ENCODE data around the gene FOSL1. TPM values are rescaled to one million over a fixed set of nuclear protein-coding genes. Genes with fewer than 3 reads are reported as not detected.

FOSL1 gene
- polyA plus RNA-seq, 1 donor: 0.15 TPM

GRCh38 chr11:65937766-65938165 is 37.6 kb upstream of the FOSL1 start:
- Histone ChIP-seq H3K36me3 (ENCODE audit: control insufficient read depth, insufficient read depth, low read length) (no peaks in the 10 kb centered on the region), H3K9me3 (ENCODE audit: control insufficient read depth, low read depth, low read length) (no peaks in the 10 kb centered on the region), H3K4me1 (ENCODE audit: control insufficient read depth, insufficient read depth, low read length) (no peaks in the 10 kb centered on the region), H3K4me3 (ENCODE audit: low read length) (no peak overlapping the region), H3K27me3 (ENCODE audit: control insufficient read depth, insufficient read depth, low read length) (peaks cover 7% of the 10 kb centered on the region), H3K27ac (ENCODE audit: low read length) (no peak overlapping the region)
- 83% methylated on average over 2 of the region's 4 CpGs for WGBS (ENCODE audit: insufficient coverage, low lambda C conversion rate)
- no peak for DNase-seq

- WGBS (ENCODE audit: insufficient coverage, low lambda C conversion rate): 67% methylated on average over 3 of the region's 4 CpGs
- no peak overlapping the region for H3K4me3 ChIP-seq (ENCODE audit: low read length)
- no peaks in the 10 kb centered on the region for H3K9me3 ChIP-seq (ENCODE audit: control insufficient read depth, low read depth, low read length)
- no peak overlapping the region for H3K27ac ChIP-seq (ENCODE audit: low read length)
- no peak for DNase-seq
- no peaks in the 10 kb centered on the region for H3K4me1 ChIP-seq (ENCODE audit: control insufficient read depth, insufficient read depth, low read length)
- no peaks in the 10 kb centered on the region for H3K36me3 ChIP-seq (ENCODE audit: control insufficient read depth, insufficient read depth, low read length)
- H3K27me3 ChIP-seq (ENCODE audit: control insufficient read depth, insufficient read depth, low read length): peaks cover 10% of the 10 kb centered on the region
These were observed 33.8 kb upstream of the FOSL1 start for GRCh38 chr11:65934014-65934413.

GRCh38 chr11:65932558-65932919 is 32.4 kb upstream of the FOSL1 start:
- Histone ChIP-seq H3K4me3 (ENCODE audit: low read length) (no peak overlapping the region), H3K4me1 (ENCODE audit: control insufficient read depth, insufficient read depth, low read length) (no peaks in the 10 kb centered on the region), H3K27ac (ENCODE audit: low read length) (no peak overlapping the region), H3K36me3 (ENCODE audit: control insufficient read depth, insufficient read depth, low read length) (no peaks in the 10 kb centered on the region), H3K27me3 (ENCODE audit: control insufficient read depth, insufficient read depth, low read length) (peaks cover 10% of the 10 kb centered on the region), H3K9me3 (ENCODE audit: control insufficient read depth, low read depth, low read length) (no peaks in the 10 kb centered on the region)
- 57% methylated on average over 1 of the region's 9 CpGs for WGBS (ENCODE audit: insufficient coverage, low lambda C conversion rate)
- no peak for DNase-seq

GRCh38 chr11:65931773-65932557 is 31.8 kb upstream of the FOSL1 start:
- H3K9me3 ChIP-seq (ENCODE audit: control insufficient read depth, low read depth, low read length): no peaks in the 10 kb centered on the region
- H3K27ac ChIP-seq (ENCODE audit: low read length): no peak overlapping the region
- no peaks in the 10 kb centered on the region for H3K4me1 ChIP-seq (ENCODE audit: control insufficient read depth, insufficient read depth, low read length)
- DNase-seq: no peak
- H3K4me3 ChIP-seq (ENCODE audit: low read length): no peak overlapping the region
- no peaks in the 10 kb centered on the region for H3K36me3 ChIP-seq (ENCODE audit: control insufficient read depth, insufficient read depth, low read length)
- H3K27me3 ChIP-seq (ENCODE audit: control insufficient read depth, insufficient read depth, low read length): peaks cover 10% of the 10 kb centered on the region
- WGBS (ENCODE audit: insufficient coverage, low lambda C conversion rate): no CpG with 5 or more reads among the region's 13 CpGs

GRCh38 chr11:65928667-65929066 is 28.5 kb upstream of the FOSL1 start:
- DNase-seq: no peak
- no peak overlapping the region for H3K27ac ChIP-seq (ENCODE audit: low read length)
- peaks cover 10% of the 10 kb centered on the region for H3K27me3 ChIP-seq (ENCODE audit: control insufficient read depth, insufficient read depth, low read length)
- WGBS (ENCODE audit: insufficient coverage, low lambda C conversion rate): 87% methylated on average over 3 of the region's 6 CpGs
- no peak overlapping the region for H3K4me3 ChIP-seq (ENCODE audit: low read length)
- H3K4me1 ChIP-seq (ENCODE audit: control insufficient read depth, insufficient read depth, low read length): no peaks in the 10 kb centered on the region
- H3K9me3 ChIP-seq (ENCODE audit: control insufficient read depth, low read depth, low read length): no peaks in the 10 kb centered on the region
- H3K36me3 ChIP-seq (ENCODE audit: control insufficient read depth, insufficient read depth, low read length): no peaks in the 10 kb centered on the region

- Histone ChIP-seq H3K27me3 (ENCODE audit: control insufficient read depth, insufficient read depth, low read length) (peaks cover 10% of the 10 kb centered on the region), H3K4me3 (ENCODE audit: low read length) (no peak overlapping the region), H3K9me3 (ENCODE audit: control insufficient read depth, low read depth, low read length) (no peaks in the 10 kb centered on the region), H3K4me1 (ENCODE audit: control insufficient read depth, insufficient read depth, low read length) (no peaks in the 10 kb centered on the region), H3K36me3 (ENCODE audit: control insufficient read depth, insufficient read depth, low read length) (peaks cover under 1% of the 10 kb centered on the region), H3K27ac (ENCODE audit: low read length) (no peak overlapping the region)
- WGBS (ENCODE audit: insufficient coverage, low lambda C conversion rate): no CpG with 5 or more reads among the region's 9 CpGs
- peak in 1 of 2 donors; percentile 27 for DNase-seq
These were observed 27.8 kb upstream of the FOSL1 start for GRCh38 chr11:65927904-65928397.

DNA sequence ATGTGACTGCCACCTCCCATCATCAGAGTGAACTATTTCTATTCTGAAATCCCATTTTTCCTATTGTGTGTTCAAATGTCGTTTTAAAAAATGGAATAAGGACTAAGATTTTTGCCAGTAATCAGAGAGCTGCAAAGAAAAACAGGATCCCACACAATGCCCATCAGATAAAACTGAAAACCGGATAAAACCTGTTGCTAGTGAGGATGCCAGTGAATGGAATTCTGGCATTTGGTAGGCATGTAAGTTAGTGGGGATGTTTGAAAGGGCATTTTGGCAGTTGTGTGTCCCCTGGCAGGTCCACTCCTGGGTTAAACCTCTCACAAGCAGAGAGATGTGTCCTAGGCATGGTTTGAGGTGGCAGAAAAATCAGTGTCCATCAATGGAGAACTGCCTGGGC is 25.2 kb upstream of the FOSL1 start:
- peaks cover 6% of the 10 kb centered on the region for H3K4me1 ChIP-seq (ENCODE audit: control insufficient read depth, insufficient read depth, low read length)
- WGBS (ENCODE audit: insufficient coverage, low lambda C conversion rate): no CpG with 5 or more reads among the region's 2 CpGs

DNA sequence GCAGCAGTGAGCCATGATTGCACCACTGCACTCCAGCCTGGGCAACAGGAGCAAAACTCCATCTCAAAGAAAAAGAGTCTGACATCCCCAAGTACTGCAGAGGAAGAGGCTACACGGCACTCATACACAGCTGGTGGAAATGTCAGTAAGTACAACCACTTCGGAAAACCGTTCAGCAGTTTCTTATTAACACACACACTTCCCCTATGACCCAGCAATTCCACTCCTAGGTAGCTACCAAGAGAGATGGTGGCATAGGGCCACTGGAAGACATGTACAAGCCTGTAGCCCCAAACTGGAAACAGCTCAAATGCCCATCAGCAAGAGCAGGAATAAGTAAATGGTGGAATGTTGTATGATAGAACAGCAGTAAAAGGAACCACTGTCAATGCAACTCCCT is 22.4 kb upstream of the FOSL1 start:
- no peak for DNase-seq
- Histone ChIP-seq H3K36me3 (ENCODE audit: control insufficient read depth, insufficient read depth, low read length) (peaks cover 16% of the 10 kb centered on the region), H3K27me3 (ENCODE audit: control insufficient read depth, insufficient read depth, low read length) (no peaks in the 10 kb centered on the region), H3K4me3 (ENCODE audit: low read length) (no peak overlapping the region), H3K4me1 (ENCODE audit: control insufficient read depth, insufficient read depth, low read length) (peaks cover 16% of the 10 kb centered on the region), H3K27ac (ENCODE audit: low read length) (no peak overlapping the region), H3K9me3 (ENCODE audit: control insufficient read depth, low read depth, low read length) (peaks cover 5% of the 10 kb centered on the region)
- no CpG with 5 or more reads among the region's 3 CpGs for WGBS (ENCODE audit: insufficient coverage, low lambda C conversion rate)

More for the DNA sequence above, 25.2 kb upstream of the FOSL1 start:
- Histone ChIP-seq H3K4me3 (ENCODE audit: low read length) (no peak overlapping the region), H3K9me3 (ENCODE audit: control insufficient read depth, low read depth, low read length) (no peaks in the 10 kb centered on the region), H3K36me3 (ENCODE audit: control insufficient read depth, insufficient read depth, low read length) (peaks cover 16% of the 10 kb centered on the region), H3K27me3 (ENCODE audit: control insufficient read depth, insufficient read depth, low read length) (no peaks in the 10 kb centered on the region), H3K27ac (ENCODE audit: low read length) (no peak overlapping the region)
- DNase-seq: no peak

GRCh38 chr11:65921876-65922275 is 21.7 kb upstream of the FOSL1 start:
- H3K4me1 ChIP-seq (ENCODE audit: control insufficient read depth, insufficient read depth, low read length): peaks cover 20% of the 10 kb centered on the region
- peaks cover 5% of the 10 kb centered on the region for H3K9me3 ChIP-seq (ENCODE audit: control insufficient read depth, low read depth, low read length)
- peaks cover 19% of the 10 kb centered on the region for H3K36me3 ChIP-seq (ENCODE audit: control insufficient read depth, insufficient read depth, low read length)
- no peak overlapping the region for H3K4me3 ChIP-seq (ENCODE audit: low read length)
- H3K27ac ChIP-seq (ENCODE audit: low read length): no peak overlapping the region
- H3K27me3 ChIP-seq (ENCODE audit: control insufficient read depth, insufficient read depth, low read length): no peaks in the 10 kb centered on the region
- DNase-seq: no peak
- WGBS (ENCODE audit: insufficient coverage, low lambda C conversion rate): no CpG with 5 or more reads among the region's 10 CpGs

DNA sequence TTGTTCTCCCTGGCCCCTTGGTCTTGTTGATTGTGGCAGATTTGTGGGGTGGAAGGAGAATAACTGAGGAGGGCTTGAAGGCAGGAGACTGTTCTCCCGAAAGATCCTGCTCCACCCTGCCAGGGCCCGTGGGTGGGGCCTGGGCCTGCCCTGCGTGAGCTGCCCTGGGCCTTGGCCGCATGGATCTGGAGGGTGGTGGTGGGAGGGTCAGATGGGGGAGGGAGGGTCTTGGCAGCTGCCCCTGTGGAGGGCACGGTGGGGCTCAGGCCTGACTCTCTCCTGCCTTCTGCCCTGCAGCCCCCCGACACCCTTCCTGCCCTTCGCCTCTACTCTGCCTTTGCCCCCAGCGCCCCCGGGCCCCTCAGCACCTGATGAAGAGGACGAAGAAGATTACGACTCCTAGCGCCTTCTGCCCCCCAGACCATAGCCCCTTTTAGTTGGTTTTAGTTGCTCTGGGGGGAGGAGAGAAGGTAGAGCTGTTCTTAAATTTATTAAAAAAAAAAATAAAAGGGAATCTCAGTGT is 20.9 kb upstream of the FOSL1 start:
- Histone ChIP-seq H3K27me3 (ENCODE audit: control insufficient read depth, insufficient read depth, low read length) (no peaks in the 10 kb centered on the region), H3K4me3 (ENCODE audit: low read length) (no peak overlapping the region), H3K9me3 (ENCODE audit: control insufficient read depth, low read depth, low read length) (peaks cover 5% of the 10 kb centered on the region), H3K27ac (ENCODE audit: low read length) (no peak overlapping the region), H3K4me1 (ENCODE audit: control insufficient read depth, insufficient read depth, low read length) (peaks cover 20% of the 10 kb centered on the region), H3K36me3 (ENCODE audit: control insufficient read depth, insufficient read depth, low read length) (peaks cover 24% of the 10 kb centered on the region)
- no CpG with 5 or more reads among the region's 12 CpGs for WGBS (ENCODE audit: insufficient coverage, low lambda C conversion rate)
- DNase-seq: no peak

Measured in large intestine (tissue), 3 donors.